Neuronal stem cell (in vitro differentiated cells): ENCODE measurements around the gene BNIP3.

Source experiments
- DNase-seq: peaks from one replicate; pipeline ENCODE4 v3.0.0-alpha.2; 2013; ENCODE audit warnings: low spot score
- H2AFZ ChIP-seq: one replicate; pipeline ENCODE4 v1.6.1; 2013; ENCODE audit warnings: mild to moderate bottlenecking, low read length, inconsistent platforms
- H2AK5ac ChIP-seq: 2 replicates; pipeline ENCODE4 v1.6.1; 2013; ENCODE audit warnings: low read depth, mild to moderate bottlenecking, inconsistent platforms, low read length, moderate library complexity, mixed read lengths
- H2BK120ac ChIP-seq: 2 replicates; pipeline ENCODE4 v1.6.1; 2013; ENCODE audit warnings: low read depth, mild to moderate bottlenecking, inconsistent platforms, low read length, moderate library complexity, mixed read lengths
- H2BK12ac ChIP-seq: one replicate; pipeline ENCODE4 v1.6.1; 2013; ENCODE audit warnings: low read length, inconsistent platforms
- H2BK15ac ChIP-seq: 2 replicates; pipeline ENCODE4 v1.6.1; 2013; ENCODE audit warnings: mild to moderate bottlenecking, low read length, inconsistent platforms, mixed read lengths
- H2BK5ac ChIP-seq: one replicate; pipeline ENCODE4 v1.6.1; 2013; ENCODE audit warnings: inconsistent platforms, mild to moderate bottlenecking, low read length, moderate library complexity
- H3K14ac ChIP-seq: one replicate; pipeline ENCODE4 v1.6.1; 2013; ENCODE audit warnings: low read length, inconsistent platforms
- H3K18ac ChIP-seq: 2 replicates; pipeline ENCODE4 v1.6.1; 2013; ENCODE audit warnings: low read length, inconsistent platforms
- H3K23ac ChIP-seq: 2 replicates; pipeline ENCODE4 v1.6.1; 2013; ENCODE audit warnings: low read depth, mild to moderate bottlenecking, mixed read lengths, low read length, inconsistent platforms; ENCODE audit not compliant: poor library complexity
- H3K27ac ChIP-seq: replicated peaks from 3 replicates; pipeline ENCODE4 v1.5.1; 2013; ENCODE audit warnings: low read length, inconsistent platforms
- H3K27me3 ChIP-seq, 3 experiments: 2 replicates each; pipeline ENCODE4 v1.6.1; 2013; ENCODE audit warnings: low read length in 3 of 3, mild to moderate bottlenecking in 2 of 3, inconsistent platforms in 1 of 3, low read depth in 1 of 3, mixed read lengths in 1 of 3, moderate library complexity in 1 of 3; ENCODE audit not compliant: control insufficient read depth in 3 of 3, insufficient read depth in 3 of 3
- H3K36me3 ChIP-seq, 2 donors: replicated peaks in 1 of 2; 2 replicates each; pipeline ENCODE4 v1.6.1; 2013; ENCODE audit warnings: low read length in 2 of 2; ENCODE audit not compliant: control insufficient read depth in 2 of 2, insufficient read depth in 2 of 2
- H3K4ac ChIP-seq: 2 replicates; pipeline ENCODE4 v1.6.1; 2013; ENCODE audit warnings: inconsistent platforms, mild to moderate bottlenecking, low read length, moderate library complexity
- H3K4me1 ChIP-seq, 2 donors: 1 replicate in 1 of 2; 2 replicates in 1 of 2; pipeline ENCODE4 v1.6.1; 2013; ENCODE audit warnings: low read length in 2 of 2, low read depth in 1 of 2; ENCODE audit not compliant: control insufficient read depth in 2 of 2, insufficient read depth in 1 of 2
- H3K4me2 ChIP-seq: one replicate; pipeline ENCODE4 v1.6.1; 2013; ENCODE audit warnings: mild to moderate bottlenecking, low read length, inconsistent platforms; ENCODE audit not compliant: insufficient read depth, poor library complexity, severe bottlenecking
- H3K4me3 ChIP-seq, 2 donors: 2 replicates each; pipeline ENCODE4 v1.5.1; 2013; ENCODE audit warnings: low read length in 2 of 2, mild to moderate bottlenecking in 2 of 2, inconsistent platforms in 1 of 2, moderate library complexity in 1 of 2
- H3K79me1 ChIP-seq: one replicate; pipeline ENCODE4 v1.6.1; 2013; ENCODE audit warnings: low read depth, mild to moderate bottlenecking, inconsistent platforms, low read length, moderate library complexity
- H3K9ac ChIP-seq: one replicate; pipeline ENCODE4 v1.6.1; 2013; ENCODE audit warnings: mild to moderate bottlenecking, low read depth, low read length, inconsistent platforms; ENCODE audit not compliant: poor library complexity
- H3K9me3 ChIP-seq, 2 donors: replicated peaks in 1 of 2; 2 replicates each; pipeline versions ENCODE3 to v1.6.1; 2013; ENCODE audit warnings: low read length in 2 of 2, mild to moderate bottlenecking in 2 of 2, inconsistent platforms in 1 of 2, low read depth in 1 of 2, mixed read lengths in 1 of 2, moderate library complexity in 1 of 2; ENCODE audit not compliant: control insufficient read depth in 2 of 2, insufficient read depth in 1 of 2
- H4K8ac ChIP-seq: one replicate; pipeline ENCODE4 v1.6.1; 2013; ENCODE audit warnings: low read depth, mild to moderate bottlenecking, inconsistent platforms, low read length, moderate library complexity
- H4K91ac ChIP-seq: one replicate; pipeline ENCODE4 v1.6.1; 2013; ENCODE audit warnings: low read length, low read depth, mild to moderate bottlenecking, inconsistent platforms; ENCODE audit not compliant: poor library complexity
- WGBS, 2 donors: extraction: QIAGEN DNeasy Blood & Tissue Kit; methylation state at CpG; one replicate each; pipeline ENCODE4 v1.1.7; 2013; ENCODE audit warnings: missing lambda C conversion rate in 2 of 2, mixed read lengths in 1 of 2; ENCODE audit not compliant: insufficient read length in 2 of 2, insufficient replicate concordance in 1 of 2; ENCODE audit errors: extremely low coverage in 2 of 2; 5-methylcytosine and 5-hydroxymethylcytosine counted together

The BNIP3 gene

GRCh38 chr10:131944976-131945695 lies 36.6 kb downstream of the BNIP3 start:
- no peak overlapping the region for H3K4ac ChIP-seq
- no peak overlapping the region for H2BK120ac ChIP-seq
- no peaks in the 10 kb centered on the region for H3K4me1 ChIP-seq
- no peak overlapping the region for H4K8ac ChIP-seq
- WGBS, 2 donors: no CpG with 5 or more reads among the region's 28 CpGs
- peak overlapping the region; percentile 71 for H3K9ac ChIP-seq
- no peak overlapping the region for H4K91ac ChIP-seq
- H2AFZ ChIP-seq: no peak overlapping the region
- no peaks in the 10 kb centered on the region for H3K27me3 ChIP-seq
- H3K4me3 ChIP-seq: no peak overlapping the region
- no peak overlapping the region for H2BK5ac ChIP-seq
- peaks cover 2% of the 10 kb centered on the region for H3K79me1 ChIP-seq
- H3K4me2 ChIP-seq: no peak overlapping the region
- no peak overlapping the region for H2BK12ac ChIP-seq
- H3K23ac ChIP-seq: peak overlapping the region; percentile 37
- H3K36me3 ChIP-seq: peaks cover 43 to 99% of the 10 kb centered on the region in 2 donors
- no peak overlapping the region for H2BK15ac ChIP-seq
- H3K9me3 ChIP-seq: peaks cover 0 to 4% of the 10 kb centered on the region in 2 donors
- DNase-seq: no peak
- no peak overlapping the region for H3K18ac ChIP-seq
- H3K27ac ChIP-seq: no peak overlapping the region
- H2AK5ac ChIP-seq: no peak overlapping the region
- H3K14ac ChIP-seq: no peak overlapping the region

GRCh38 chr10:131944412-131944811 lies 37.3 kb downstream of the BNIP3 start:
- H3K9me3 ChIP-seq: peaks cover 0 to 4% of the 10 kb centered on the region in 2 donors
- H3K4ac ChIP-seq: no peak overlapping the region
- DNase-seq: no peak
- no peak overlapping the region for H3K27ac ChIP-seq
- no peak overlapping the region for H3K23ac ChIP-seq
- no peaks in the 10 kb centered on the region for H3K27me3 ChIP-seq
- no peak overlapping the region for H3K14ac ChIP-seq
- H2AK5ac ChIP-seq: no peak overlapping the region
- no peak overlapping the region for H2BK5ac ChIP-seq
- H3K4me3 ChIP-seq: no peak overlapping the region
- no peak overlapping the region for H4K91ac ChIP-seq
- H4K8ac ChIP-seq: no peak overlapping the region
- no peak overlapping the region for H3K18ac ChIP-seq
- WGBS, 2 donors: no CpG with 5 or more reads among the region's 4 CpGs
- H3K36me3 ChIP-seq: peaks cover 39 to 100% of the 10 kb centered on the region in 2 donors
- no peak overlapping the region for H2BK15ac ChIP-seq
- no peak overlapping the region for H3K4me2 ChIP-seq
- peaks cover 2% of the 10 kb centered on the region for H3K79me1 ChIP-seq
- no peaks in the 10 kb centered on the region for H3K4me1 ChIP-seq
- H3K9ac ChIP-seq: no peak overlapping the region
- H2BK12ac ChIP-seq: no peak overlapping the region
- no peak overlapping the region for H2AFZ ChIP-seq
- no peak overlapping the region for H2BK120ac ChIP-seq

GRCh38 chr10:131943021-131943814 lies 38.5 kb downstream of the BNIP3 start:
- no peak overlapping the region for H4K8ac ChIP-seq
- no peak overlapping the region for H2BK120ac ChIP-seq
- H4K91ac ChIP-seq: no peak overlapping the region
- WGBS, 2 donors: no CpG with 5 or more reads among the region's 11 CpGs
- no peaks in the 10 kb centered on the region for H3K9me3 ChIP-seq
- H3K9ac ChIP-seq: no peak overlapping the region
- H3K4me2 ChIP-seq: no peak overlapping the region
- H3K79me1 ChIP-seq: peaks cover 4% of the 10 kb centered on the region
- no peak overlapping the region for H2BK5ac ChIP-seq
- no peak overlapping the region for H3K4me3 ChIP-seq
- no peak for DNase-seq
- no peak overlapping the region for H2BK15ac ChIP-seq
- no peak overlapping the region for H3K14ac ChIP-seq
- no peak overlapping the region for H3K23ac ChIP-seq
- no peak overlapping the region for H2AK5ac ChIP-seq
- no peak overlapping the region for H3K27ac ChIP-seq
- H3K4me1 ChIP-seq: no peaks in the 10 kb centered on the region
- H2BK12ac ChIP-seq: no peak overlapping the region
- H3K4ac ChIP-seq: no peak overlapping the region
- no peak overlapping the region for H3K18ac ChIP-seq
- no peak overlapping the region for H2AFZ ChIP-seq
- H3K27me3 ChIP-seq: no peaks in the 10 kb centered on the region
- H3K36me3 ChIP-seq: peaks cover 33 to 96% of the 10 kb centered on the region in 2 donors

GRCh38 chr10:131942455-131942854 lies 39.3 kb downstream of the BNIP3 start:
- WGBS, 2 donors: no CpG with 5 or more reads among the region's 1 CpG
- Histone ChIP-seq H2BK5ac (no peak overlapping the region), H3K4ac (no peak overlapping the region), H3K27ac (no peak overlapping the region), H3K4me2 (no peak overlapping the region), H3K27me3 (no peaks in the 10 kb centered on the region), H4K91ac (no peak overlapping the region), H3K14ac (no peak overlapping the region), H2BK15ac (no peak overlapping the region), H3K9me3 (no peaks in the 10 kb centered on the region), H3K23ac (no peak overlapping the region), H3K36me3 (peaks cover 27 to 96% of the 10 kb centered on the region in 2 donors), H2AFZ (no peak overlapping the region), H3K79me1 (peaks cover 4% of the 10 kb centered on the region), H3K4me3 (no peak overlapping the region), H3K18ac (no peak overlapping the region), H4K8ac (no peak overlapping the region), H3K4me1 (no peaks in the 10 kb centered on the region), H2BK120ac (no peak overlapping the region), H3K9ac (no peak overlapping the region), H2BK12ac (no peak overlapping the region), H2AK5ac (no peak overlapping the region)
- DNase-seq: no peak
